ENCODE results near the gene DNAJC12.
A peak's percentile ranks its signal among the peaks of the same experiment; 100 is the strongest.
"Not testable (repeated sequence)": the region's sequence is repeated elsewhere in the genome, so short reads cannot be mapped to it uniquely, and the experiment has no call there.

The DNAJC12 gene

GRCh38 chr10:67780759-67781538, 57.0 kb downstream of the DNAJC12 start:
- DNase-seq, result no peak
- TF ChIP-seq, protein P1, sequence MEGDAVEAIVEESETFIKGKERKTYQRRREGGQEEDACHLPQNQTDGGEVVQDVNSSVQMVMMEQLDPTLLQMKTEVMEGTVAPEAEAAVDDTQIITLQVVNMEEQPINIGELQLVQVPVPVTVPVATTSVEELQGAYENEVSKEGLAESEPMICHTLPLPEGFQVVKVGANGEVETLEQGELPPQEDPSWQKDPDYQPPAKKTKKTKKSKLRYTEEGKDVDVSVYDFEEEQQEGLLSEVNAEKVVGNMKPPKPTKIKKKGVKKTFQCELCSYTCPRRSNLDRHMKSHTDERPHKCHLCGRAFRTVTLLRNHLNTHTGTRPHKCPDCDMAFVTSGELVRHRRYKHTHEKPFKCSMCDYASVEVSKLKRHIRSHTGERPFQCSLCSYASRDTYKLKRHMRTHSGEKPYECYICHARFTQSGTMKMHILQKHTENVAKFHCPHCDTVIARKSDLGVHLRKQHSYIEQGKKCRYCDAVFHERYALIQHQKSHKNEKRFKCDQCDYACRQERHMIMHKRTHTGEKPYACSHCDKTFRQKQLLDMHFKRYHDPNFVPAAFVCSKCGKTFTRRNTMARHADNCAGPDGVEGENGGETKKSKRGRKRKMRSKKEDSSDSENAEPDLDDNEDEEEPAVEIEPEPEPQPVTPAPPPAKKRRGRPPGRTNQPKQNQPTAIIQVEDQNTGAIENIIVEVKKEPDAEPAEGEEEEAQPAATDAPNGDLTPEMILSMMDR (IDR thresholded peaks at IDR 0.05; ENCODE audit: low read depth, low read length), result no peak
- H3K9me3 ChIP-seq (ENCODE audit: severe bottlenecking), result no peaks in the 10 kb centered on the region

GRCh38 chr10:67780204-67780621, 57.8 kb downstream of the DNAJC12 start:
- H3K9me3 ChIP-seq (ENCODE audit: severe bottlenecking); H3K27me3 ChIP-seq (ENCODE audit: insufficient read depth, low read depth, severe bottlenecking); H3K4me3 ChIP-seq (ENCODE audit: low read depth, low read length); DNase-seq; H3K27ac ChIP-seq; H3K36me3 ChIP-seq: not testable (repeated sequence)

More at GRCh38 chr10:67780759-67781538, 57.0 kb downstream of the DNAJC12 start:
- no peak overlapping the region for H3K27ac ChIP-seq
- H3K36me3 ChIP-seq, result no peaks in the 10 kb centered on the region
- no peak overlapping the region for H3K4me3 ChIP-seq (ENCODE audit: low read depth, low read length)
- H3K27me3 ChIP-seq (ENCODE audit: insufficient read depth, low read depth, severe bottlenecking), result no peaks in the 10 kb centered on the region

DNA sequence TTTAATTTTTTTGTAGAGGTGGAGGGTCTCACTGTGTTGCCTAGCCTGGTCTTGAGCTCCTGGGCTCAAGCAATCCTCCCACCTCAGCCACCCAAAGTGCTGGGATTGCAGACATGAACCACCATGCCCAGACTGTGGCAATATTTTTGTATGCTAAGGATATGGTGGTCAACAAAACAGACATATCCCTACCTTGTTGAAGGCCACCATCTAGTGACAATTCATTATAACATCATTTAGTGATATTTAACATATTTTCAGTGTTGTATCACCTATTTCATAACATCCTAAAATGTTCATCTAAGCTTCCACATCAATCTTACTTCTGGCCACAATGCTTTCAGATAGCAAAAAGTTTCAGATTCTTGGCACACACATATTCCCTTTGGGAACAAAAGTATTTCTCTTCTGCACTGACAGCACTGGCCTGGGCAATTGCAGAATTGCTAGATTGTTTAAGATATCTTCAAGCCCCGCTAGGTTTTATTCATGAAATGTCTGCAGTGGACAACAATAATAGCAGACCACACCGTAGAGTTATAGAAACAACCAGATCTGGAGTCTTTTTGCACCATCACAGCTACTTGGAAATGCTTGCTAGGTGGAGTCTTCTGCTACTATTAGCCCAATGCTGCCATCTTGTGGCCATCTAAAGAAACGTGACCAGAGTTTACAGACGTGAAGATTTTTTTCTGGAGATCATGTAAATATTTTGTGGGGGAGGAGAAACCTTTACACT, 58.4 kb downstream of the DNAJC12 start:
- Histone ChIP-seq H3K4me3 (ENCODE audit: low read depth, low read length) (no peak overlapping the region), H3K27me3 (ENCODE audit: insufficient read depth, low read depth, severe bottlenecking) (no peaks in the 10 kb centered on the region), H3K9me3 (ENCODE audit: severe bottlenecking) (no peaks in the 10 kb centered on the region), H3K27ac (no peak overlapping the region), H3K36me3 (no peaks in the 10 kb centered on the region)
- DNase-seq, result peak; percentile 68
- TF ChIP-seq, protein P1 (IDR thresholded peaks at IDR 0.05; ENCODE audit: low read depth, low read length), result peak; percentile 63

DNA sequence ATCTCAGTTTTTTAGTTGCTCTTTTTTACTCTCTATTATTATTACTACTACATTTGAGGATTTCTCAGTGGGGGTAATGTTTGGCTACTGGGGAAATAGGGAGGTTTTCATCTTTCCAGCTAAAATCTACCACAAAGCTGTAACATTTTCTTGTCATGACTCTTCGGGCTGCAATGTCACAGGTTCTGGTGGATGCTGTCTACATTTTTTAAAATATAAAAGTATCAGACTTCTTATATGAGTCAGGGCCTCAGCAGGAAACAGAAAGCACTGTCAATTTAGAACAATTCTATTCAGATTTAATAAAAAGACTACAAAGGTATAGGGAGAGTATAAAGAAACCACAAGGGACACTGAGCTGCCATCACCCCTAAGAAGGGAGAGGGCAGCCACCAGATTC, 61.6 kb downstream of the DNAJC12 start:
- H3K4me3 ChIP-seq (ENCODE audit: low read depth, low read length), result no peak overlapping the region
- H3K27ac ChIP-seq, result no peak overlapping the region
- no peak for DNase-seq
- no peaks in the 10 kb centered on the region for H3K36me3 ChIP-seq
- no peaks in the 10 kb centered on the region for H3K9me3 ChIP-seq (ENCODE audit: severe bottlenecking)
- peaks cover 3% of the 10 kb centered on the region for H3K27me3 ChIP-seq (ENCODE audit: insufficient read depth, low read depth, severe bottlenecking)
- TF ChIP-seq, protein P1 (IDR thresholded peaks at IDR 0.05; ENCODE audit: low read depth, low read length), result no peak

DNA sequence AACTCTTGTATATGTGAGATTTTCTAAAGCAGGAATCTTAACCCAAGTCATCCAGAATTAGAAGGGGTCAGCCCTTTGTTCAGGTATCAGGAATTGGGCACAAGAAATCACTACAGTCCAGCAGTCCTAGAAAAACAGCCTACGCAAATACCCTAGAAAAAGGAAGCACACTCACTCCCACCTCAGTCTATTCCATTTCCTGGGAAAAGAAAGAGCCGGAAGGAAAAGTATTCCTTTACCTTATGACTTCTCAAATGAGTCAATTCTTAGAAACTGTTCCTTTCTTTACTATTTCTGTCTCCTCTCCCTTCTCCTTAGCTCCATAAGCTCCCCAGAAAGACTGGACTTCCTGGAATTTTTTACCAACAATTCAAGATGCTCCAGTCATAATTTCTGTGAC, 62.7 kb downstream of the DNAJC12 start:
- Histone ChIP-seq H3K27me3 (ENCODE audit: insufficient read depth, low read depth, severe bottlenecking) (peaks cover 12% of the 10 kb centered on the region), H3K36me3 (no peaks in the 10 kb centered on the region), H3K4me3 (ENCODE audit: low read depth, low read length) (no peak overlapping the region), H3K27ac (no peak overlapping the region), H3K9me3 (ENCODE audit: severe bottlenecking) (no peaks in the 10 kb centered on the region)
- TF ChIP-seq, protein P1 (IDR thresholded peaks at IDR 0.05; ENCODE audit: low read depth, low read length), result no peak
- no peak for DNase-seq

- TF ChIP-seq, protein P1 (IDR thresholded peaks at IDR 0.05; ENCODE audit: low read depth, low read length), result no peak
- Histone ChIP-seq H3K36me3 (no peaks in the 10 kb centered on the region), H3K4me3 (ENCODE audit: low read depth, low read length) (no peak overlapping the region), H3K27me3 (ENCODE audit: insufficient read depth, low read depth, severe bottlenecking) (peaks cover 12% of the 10 kb centered on the region), H3K27ac (no peak overlapping the region), H3K9me3 (ENCODE audit: severe bottlenecking) (no peaks in the 10 kb centered on the region)
- no peak for DNase-seq
Observed at GRCh38 chr10:67772894-67773511, 65.0 kb downstream of the DNAJC12 start.
